Common myeloid progenitor, CD34-positive (primary cell): Measurements from ENCODE around the gene PHIP. TPM values are rescaled to one million over a fixed set of nuclear protein-coding genes. Genes with fewer than 3 reads are reported as not detected.

Source experiments
- CTCF ChIA-PET: fragments of 350-600 bp; sonication (Branson Sonifier 250); formaldehyde crosslinking; loops from one replicate; lab custom pipeline; 2021; ENCODE audit warnings: antibody characterized with exemption; lab: Charles Lee
- POLR2A ChIA-PET: fragments of 350-600 bp; sonication (Branson Sonifier 250); formaldehyde crosslinking; loops from one replicate; lab custom pipeline; 2021; ENCODE audit warnings: antibody characterized with exemption; lab: Charles Lee
- DNase-seq, 3 donors: peaks; one replicate each; pipeline versions ENCODE4 v3.0.0 to v3.0.0-alpha.2; 2013
- H3K27ac ChIP-seq, 2 experiments: 1 replicate in 1 of 2; 2 replicates in 1 of 2; pipeline ENCODE4 v1.7.0; 2013; ENCODE audit warnings: inconsistent platforms in 2 of 2, low read length in 2 of 2, mild to moderate bottlenecking in 2 of 2, low read depth in 1 of 2, moderate library complexity in 1 of 2; ENCODE audit not compliant: severe bottlenecking in 2 of 2, insufficient read depth in 1 of 2, poor library complexity in 1 of 2
- H3K27me3 ChIP-seq, 5 experiments: replicated peaks in 2 of 5; 1 replicate in 3 of 5; 2 replicates in 2 of 5; pipeline versions ENCODE4 v1.6.1 to v1.7.0; 2013; ENCODE audit warnings: low read length in 4 of 5, mild to moderate bottlenecking in 2 of 5, moderate library complexity in 2 of 5, inconsistent platforms in 1 of 5; ENCODE audit not compliant: insufficient read depth in 5 of 5, control insufficient read depth in 4 of 5
- H3K36me3 ChIP-seq, 4 experiments: 1 replicate in 2 of 4; 2 replicates in 2 of 4; pipeline versions ENCODE4 v1.6.1 to v1.7.0; 2013; ENCODE audit warnings: low read length in 3 of 4, control low read depth in 1 of 4, mild to moderate bottlenecking in 1 of 4; ENCODE audit not compliant: control insufficient read depth in 4 of 4, insufficient read depth in 4 of 4
- H3K4me1 ChIP-seq, 4 experiments: 1 replicate in 3 of 4; 2 replicates in 1 of 4; pipeline versions ENCODE4 v1.6.1 to v1.7.1; 2013; ENCODE audit warnings: low read length in 3 of 4, mild to moderate bottlenecking in 3 of 4, control low read depth in 1 of 4, inconsistent platforms in 1 of 4, moderate library complexity in 1 of 4; ENCODE audit not compliant: control insufficient read depth in 4 of 4, insufficient read depth in 4 of 4; ENCODE audit errors: control extremely low read depth in 1 of 4
- H3K4me3 ChIP-seq, 7 experiments: 1 replicate in 4 of 7; 2 replicates in 3 of 7; pipeline versions ENCODE4 v1.5.1 to v1.7.0; 2013; ENCODE audit warnings: mild to moderate bottlenecking in 7 of 7, low read length in 6 of 7, moderate library complexity in 6 of 7, inconsistent platforms in 2 of 7, low read depth in 2 of 7, control low read depth in 1 of 7; ENCODE audit not compliant: insufficient read depth in 4 of 7, control insufficient read depth in 1 of 7; ENCODE audit errors: extremely low read depth in 1 of 7
- H3K9me3 ChIP-seq, 5 experiments: 1 replicate in 4 of 5; 2 replicates in 1 of 5; pipeline versions ENCODE4 v1.6.1 to v1.7.1; 2013; ENCODE audit warnings: low read length in 4 of 5, mild to moderate bottlenecking in 2 of 5, inconsistent platforms in 1 of 5, low read depth in 1 of 5, moderate library complexity in 1 of 5; ENCODE audit not compliant: control insufficient read depth in 4 of 5, insufficient read depth in 2 of 5; ENCODE audit errors: control extremely low read depth in 1 of 5
- WGBS: methylation state at CpG from one replicate; pipeline ENCODE4 v1.1.5; 2013; ENCODE audit not compliant: insufficient coverage; 5-methylcytosine and 5-hydroxymethylcytosine counted together
- polyA plus RNA-seq: library from polyadenylated mRNA; unstranded; fragments of 120-200 nt; gene quantifications from one replicate; pipeline ENCODE4 v1.2.1, GENCODE V29; 2013

PHIP gene
- 58.8 TPM for polyA plus RNA-seq

DNA sequence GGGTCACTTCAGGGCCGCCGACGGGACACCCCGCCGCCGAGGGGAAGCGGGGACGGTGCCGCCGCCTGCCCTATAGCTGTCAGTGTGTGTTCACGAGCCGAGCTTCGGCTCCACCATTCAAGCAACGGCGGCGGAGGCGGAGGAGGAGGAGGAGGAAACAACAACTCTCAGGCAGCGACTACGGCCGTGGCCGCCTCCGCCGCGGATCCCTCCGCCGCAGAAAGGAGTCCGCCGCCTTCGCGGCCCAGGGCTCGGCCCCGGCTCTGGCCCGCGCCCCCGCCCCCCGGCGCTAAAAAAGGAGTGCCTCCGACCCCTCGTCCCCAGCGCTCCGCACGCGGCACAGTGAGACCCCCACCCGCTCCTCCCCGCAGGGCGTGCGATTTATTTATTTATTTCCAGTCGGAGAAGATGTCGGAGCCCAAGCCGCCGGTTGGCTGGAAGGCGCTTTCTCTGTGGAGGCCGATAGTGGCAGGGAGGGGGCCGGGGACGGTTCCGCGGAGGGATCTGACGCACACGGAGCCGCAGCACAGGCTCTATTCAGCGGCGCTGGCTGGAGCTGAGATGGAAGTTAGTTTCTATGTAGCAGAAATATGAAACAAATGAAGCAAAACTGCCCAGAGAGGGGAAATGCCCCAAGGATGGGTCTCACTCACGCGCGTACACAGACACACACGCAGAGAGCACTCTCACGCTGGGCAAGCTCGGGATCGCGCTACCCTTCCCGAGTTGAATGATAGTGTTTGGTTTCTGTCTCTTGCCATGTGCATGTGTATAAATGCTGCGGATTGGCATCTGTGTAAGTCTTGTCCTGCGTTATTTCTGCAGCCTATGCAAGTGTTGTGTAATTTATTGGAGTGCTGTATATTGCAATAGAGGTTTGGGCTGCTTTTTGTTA, at the start of gene PHIP:
TSS of gene PHIP (minus strand) at position 180 of the 895 bp plus-strand sequence. CDS start 186 bp downstream, outside the sequence.
- H3K4me3 ChIP-seq: peak within 1 kb of the TSS; percentile 78 to 100 (median 94)
- no peaks in the 10 kb centered on the region for H3K9me3 ChIP-seq
- peaks cover 0 to 12% (median 0%) of the 10 kb centered on the region in 4 experiments for H3K36me3 ChIP-seq
- ChIA-PET CTCF (interaction anchor here (0.7 to 1.0 kb wide), 2 partner anchors 11 to 36 kb away, joined by 3 to 6 read pairs; no protein-coding TSS in a partner anchor), POLR2A (interaction anchor here (0.6 kb wide), 1 partner anchor 16 kb away, joined by 4 read pairs; no protein-coding TSS in a partner anchor)
- H3K27me3 ChIP-seq: no peaks in the 10 kb centered on the region
- peaks cover 16 to 43% (median 26%) of the 10 kb centered on the region in 4 experiments for H3K4me1 ChIP-seq
- peak; percentile 97 to 99 (median 98) for DNase-seq
- 0% methylated on average over 36 of the region's 73 CpGs for WGBS
- peak within 1 kb of the TSS; percentile 92 to 97 for H3K27ac ChIP-seq

DNA sequence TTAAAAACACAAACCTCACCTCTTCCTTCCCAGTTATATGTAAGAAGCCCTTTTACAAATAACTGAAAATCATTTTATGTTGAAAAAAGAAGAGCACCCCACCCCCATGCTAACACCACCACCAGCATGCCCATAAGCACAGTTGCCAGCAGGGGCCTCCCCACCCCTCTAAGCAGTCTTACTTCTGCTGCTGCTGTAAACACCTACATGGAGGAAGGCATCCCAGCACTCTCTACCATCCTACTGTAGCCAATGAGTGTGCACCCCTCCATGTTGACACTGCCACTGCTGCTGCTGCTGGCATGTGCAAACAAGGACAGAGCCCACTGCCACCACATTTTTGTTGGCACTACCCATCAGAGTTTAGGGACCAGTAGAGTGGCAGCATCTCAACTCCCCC, 49.6 kb upstream of the PHIP start:
- no peaks in the 10 kb centered on the region for H3K27me3 ChIP-seq
- no peaks in the 10 kb centered on the region for H3K9me3 ChIP-seq
- DNase-seq: no peak
- no peak overlapping the region for H3K4me3 ChIP-seq
- H3K4me1 ChIP-seq: no peaks in the 10 kb centered on the region
- ChIA-PET CTCF (no interaction called here), POLR2A (no interaction called here)
- H3K36me3 ChIP-seq: no peaks in the 10 kb centered on the region
- no peak overlapping the region for H3K27ac ChIP-seq

DNA sequence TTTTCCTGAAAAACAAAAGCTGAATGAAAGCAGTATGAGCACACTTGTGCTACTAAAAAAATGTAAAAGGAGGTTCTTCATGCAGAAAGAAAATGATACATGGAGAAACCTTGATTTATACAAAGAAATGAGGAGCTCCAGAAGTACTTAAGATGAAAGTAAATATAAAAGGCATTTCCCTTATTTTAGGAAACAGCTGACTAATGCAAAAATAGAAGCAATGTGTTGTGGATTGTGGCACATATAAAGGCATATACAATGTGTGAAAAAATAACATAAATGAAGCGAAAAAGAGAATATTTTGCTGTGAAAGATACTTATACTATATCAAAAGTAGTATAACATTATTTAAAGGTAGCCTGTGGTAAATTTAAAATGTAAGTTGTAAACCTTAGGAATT, 41.2 kb upstream of the PHIP start:
- Histone ChIP-seq H3K9me3 (no peaks in the 10 kb centered on the region), H3K4me1 (no peaks in the 10 kb centered on the region), H3K36me3 (no peaks in the 10 kb centered on the region), H3K27ac (no peak overlapping the region), H3K4me3 (no peak overlapping the region), H3K27me3 (no peaks in the 10 kb centered on the region)
- ChIA-PET CTCF (no interaction called here), POLR2A (no interaction called here)
- DNase-seq: no peak
- no CpG with 5 or more reads among the region's 1 CpG for WGBS

DNA sequence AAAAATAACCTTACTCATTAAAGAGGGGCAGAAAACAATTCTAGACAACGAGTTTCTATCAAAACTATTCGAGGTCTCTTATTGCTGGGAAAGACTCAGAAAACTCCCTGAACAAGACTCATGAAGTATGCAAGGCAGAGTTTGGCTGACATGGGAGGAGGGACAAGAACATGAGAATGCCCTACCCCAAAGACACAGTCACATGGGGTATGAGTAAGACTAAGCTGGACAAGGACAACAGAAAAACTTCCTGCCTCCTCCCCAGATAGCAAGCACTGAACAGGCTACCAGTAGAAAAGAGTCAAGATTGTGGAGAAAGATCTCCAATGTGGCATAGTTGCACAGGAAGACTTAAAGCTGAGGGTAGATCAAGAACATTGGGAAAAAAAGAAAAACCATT, 39.7 kb upstream of the PHIP start:
- WGBS: 90% methylated on average over 2 of the region's 2 CpGs
- Histone ChIP-seq H3K4me3 (no peak overlapping the region), H3K27ac (no peak overlapping the region), H3K4me1 (no peaks in the 10 kb centered on the region), H3K27me3 (no peaks in the 10 kb centered on the region), H3K36me3 (no peaks in the 10 kb centered on the region), H3K9me3 (no peaks in the 10 kb centered on the region)
- DNase-seq: no peak
- CTCF ChIA-PET: no interaction called here
- POLR2A ChIA-PET: no interaction called here

DNA sequence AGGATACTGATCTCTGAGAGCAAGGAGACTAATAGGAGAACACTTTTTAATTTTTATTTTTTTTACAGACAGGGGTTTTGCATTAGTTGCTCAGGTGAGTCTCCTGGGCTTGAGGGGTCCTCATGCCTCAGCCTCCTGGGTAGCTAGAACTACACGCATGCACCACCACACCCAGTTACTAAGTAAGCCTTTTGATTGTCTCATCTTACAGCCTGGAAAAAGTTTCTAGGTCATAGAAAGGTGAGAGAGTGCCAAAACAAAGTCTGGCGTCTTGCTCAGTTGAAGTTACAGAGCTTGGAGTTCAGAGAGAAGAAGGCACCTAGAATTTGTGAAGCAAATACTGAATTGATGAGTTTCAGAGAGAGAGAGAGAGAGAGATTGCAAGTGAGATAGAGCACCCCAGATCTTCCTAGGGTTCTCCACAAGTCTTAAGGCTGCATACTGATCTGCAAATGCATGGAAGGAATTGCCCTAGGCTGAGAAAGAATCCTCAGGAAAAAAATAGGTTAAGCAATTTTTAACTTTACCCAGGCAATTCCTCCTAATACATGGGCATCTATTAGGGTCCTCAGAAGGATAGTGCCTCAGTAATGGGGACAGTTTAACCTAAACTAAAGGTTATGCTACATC, 37.6 kb upstream of the PHIP start:
- Histone ChIP-seq H3K27ac (no peak overlapping the region), H3K4me3 (no peak overlapping the region), H3K27me3 (no peaks in the 10 kb centered on the region), H3K36me3 (no peaks in the 10 kb centered on the region), H3K4me1 (no peaks in the 10 kb centered on the region), H3K9me3 (no peaks in the 10 kb centered on the region)
- ChIA-PET POLR2A (no interaction called here), CTCF (no interaction called here)
- DNase-seq: no peak
- 100% methylated on average over 2 of the region's 2 CpGs for WGBS

DNA sequence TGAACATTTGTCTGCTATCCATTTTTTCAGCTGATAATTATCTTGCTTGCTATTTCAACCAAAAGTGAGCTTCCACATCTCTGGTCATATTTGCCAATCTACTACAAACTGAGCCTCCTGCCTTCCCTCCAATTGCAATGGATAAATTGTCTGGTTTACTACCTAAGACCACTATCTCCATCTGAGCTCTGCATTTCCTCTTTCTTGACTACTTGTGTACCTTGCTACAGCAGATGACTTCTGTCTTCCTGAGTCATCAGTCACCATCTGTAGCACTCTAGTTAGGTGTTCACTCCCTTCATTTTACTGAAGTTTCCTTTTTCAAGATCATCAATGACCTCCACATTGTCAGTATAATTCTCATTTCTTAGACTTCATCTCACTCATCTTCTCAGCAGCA, 33.5 kb upstream of the PHIP start:
- Histone ChIP-seq H3K9me3 (no peaks in the 10 kb centered on the region), H3K4me1 (no peaks in the 10 kb centered on the region), H3K4me3 (no peak overlapping the region), H3K27ac (no peak overlapping the region), H3K27me3 (no peaks in the 10 kb centered on the region), H3K36me3 (no peaks in the 10 kb centered on the region)
- ChIA-PET POLR2A (no interaction called here), CTCF (no interaction called here)
- no peak for DNase-seq

DNA sequence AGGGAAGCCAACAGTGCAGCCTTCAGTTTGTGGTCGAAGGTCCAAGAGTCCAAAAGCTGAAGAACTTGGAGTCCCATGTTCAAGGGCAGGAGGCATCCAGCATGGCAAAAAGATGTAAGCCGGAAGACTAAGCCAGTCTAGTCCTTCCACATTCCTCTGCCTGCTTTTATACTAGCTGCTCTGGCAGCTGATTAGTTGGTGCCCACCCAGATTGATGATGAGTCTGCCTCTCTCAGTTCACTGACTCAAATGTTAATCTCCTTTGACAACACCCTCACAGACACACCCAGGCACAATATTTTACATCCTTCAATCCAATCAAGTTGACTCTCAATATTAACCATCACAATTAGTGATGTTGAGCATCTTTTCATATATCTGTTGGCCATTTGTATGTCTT, 23.1 kb upstream of the PHIP start:
- 94% methylated on average over 2 of the region's 2 CpGs for WGBS
- DNase-seq: no peak
- H3K36me3 ChIP-seq: no peaks in the 10 kb centered on the region
- H3K9me3 ChIP-seq: no peaks in the 10 kb centered on the region
- H3K4me1 ChIP-seq: no peaks in the 10 kb centered on the region
- CTCF ChIA-PET: no interaction called here
- POLR2A ChIA-PET: no interaction called here
- no peak overlapping the region for H3K4me3 ChIP-seq
- no peaks in the 10 kb centered on the region for H3K27me3 ChIP-seq
- no peak overlapping the region for H3K27ac ChIP-seq
